DMS153 treated with DMSO at 0.1 percent for 48 hours (cell line): ENCODE data around the gene LRRC57.
A peak's percentile ranks its signal among the peaks of the same experiment; 100 is the strongest.

Source experiments
- DNase-seq: peaks from one replicate; lab custom pipeline; 2025; ENCODE audit not compliant: unreplicated experiment; lab: John Stamatoyannopoulos, UW

LRRC57 gene

DNA sequence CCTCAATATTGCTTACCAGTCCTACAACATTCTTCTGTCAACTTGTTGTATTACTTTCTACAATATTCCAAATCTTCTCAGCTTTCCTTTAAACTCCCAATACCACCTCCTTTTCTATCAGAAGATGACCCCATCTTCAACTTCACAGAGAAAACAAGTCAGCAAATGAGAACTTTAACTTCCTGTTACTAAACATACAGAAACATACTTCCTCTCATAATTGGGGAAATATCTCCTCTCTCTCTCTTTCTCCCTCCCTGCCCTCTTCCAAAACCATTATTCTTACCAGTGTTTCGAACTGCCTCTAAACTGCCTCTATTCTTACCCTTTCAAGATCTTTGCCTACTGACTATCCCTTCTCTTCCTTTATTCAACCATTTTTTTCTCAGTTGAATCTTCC, 54.9 kb downstream of the LRRC57 start:
- no peak for DNase-seq

DNA sequence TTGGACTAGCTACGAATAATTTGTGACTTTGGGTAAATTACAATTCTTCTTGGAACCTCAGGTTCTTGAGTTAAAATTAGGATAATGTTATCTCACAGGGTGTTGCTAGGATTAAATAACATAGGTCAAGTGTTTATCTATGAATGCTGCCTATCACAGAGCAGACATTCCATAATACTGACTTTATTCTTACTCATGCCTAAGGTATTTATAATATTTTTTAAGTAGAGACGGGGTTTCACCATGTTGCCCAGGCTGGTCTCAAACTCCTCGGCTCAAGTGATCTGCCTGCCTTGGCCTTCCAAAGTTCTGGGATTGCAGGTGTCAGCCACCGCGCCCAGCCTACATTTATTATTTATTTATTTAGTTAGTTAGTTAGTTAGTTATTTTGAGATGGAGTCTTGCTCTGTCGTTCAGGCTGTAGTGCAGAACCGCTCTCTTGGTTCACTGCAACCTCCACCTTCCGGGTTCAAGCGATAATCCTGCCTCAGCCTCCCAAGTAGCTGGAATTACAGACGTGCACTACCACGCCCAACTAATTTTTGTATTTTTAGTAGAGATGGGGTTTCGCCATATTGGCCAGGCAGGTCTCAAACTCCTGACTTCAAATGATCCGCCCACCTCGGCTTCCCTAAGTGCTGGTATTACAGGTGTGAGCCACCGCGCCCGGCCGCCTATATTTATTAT, 56.9 kb downstream of the LRRC57 start:
- no peak for DNase-seq

DNA sequence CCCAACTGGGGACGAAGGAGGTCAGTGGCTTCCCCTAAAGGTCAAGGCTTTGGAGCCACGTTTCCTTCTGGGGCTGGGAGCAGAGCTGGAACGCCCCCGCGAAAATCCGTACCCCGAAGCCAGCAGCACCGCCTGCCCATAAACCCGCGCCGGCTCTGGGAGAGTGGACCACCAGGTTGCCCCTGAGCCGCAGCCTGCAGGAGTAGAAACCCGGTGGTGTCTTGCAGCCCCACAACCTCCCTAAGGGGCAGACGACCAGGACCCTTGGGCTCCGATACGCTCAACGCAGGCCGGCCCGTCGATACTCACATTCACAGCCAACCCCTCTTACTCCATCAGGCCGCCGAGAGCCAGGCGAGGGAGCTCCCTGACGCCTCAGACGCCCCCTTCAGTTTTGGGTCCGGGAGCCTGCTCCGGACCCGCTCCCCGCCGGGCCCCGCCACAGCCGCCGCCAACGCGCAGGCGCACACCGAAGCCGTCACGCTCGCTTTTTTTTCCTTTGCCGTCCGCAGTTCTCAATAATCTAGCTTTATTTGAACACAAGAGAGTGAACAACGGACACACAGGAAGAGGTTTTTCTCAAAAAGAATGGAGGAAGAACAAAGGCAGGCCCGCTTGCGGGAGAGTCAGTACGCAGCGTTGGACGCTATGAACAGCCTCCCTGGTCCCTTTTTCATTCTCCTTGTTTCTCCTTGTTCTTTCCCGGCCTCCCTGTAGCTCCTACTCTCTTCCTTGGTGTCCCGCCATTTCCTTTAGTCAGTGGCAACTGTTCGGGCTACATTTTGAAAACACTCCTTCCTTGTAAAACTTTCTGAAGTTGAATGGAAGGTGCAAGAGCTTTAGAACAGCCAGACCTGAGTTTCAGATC, 57.7 kb downstream of the LRRC57 start, which contains the start of gene ZNF106:
Gene ZNF106 (minus strand): TSS at position 471 of the 868 bp plus-strand sequence. CDS start 18,852 bp downstream, outside the sequence.
- peak; percentile 40 for DNase-seq

DNA sequence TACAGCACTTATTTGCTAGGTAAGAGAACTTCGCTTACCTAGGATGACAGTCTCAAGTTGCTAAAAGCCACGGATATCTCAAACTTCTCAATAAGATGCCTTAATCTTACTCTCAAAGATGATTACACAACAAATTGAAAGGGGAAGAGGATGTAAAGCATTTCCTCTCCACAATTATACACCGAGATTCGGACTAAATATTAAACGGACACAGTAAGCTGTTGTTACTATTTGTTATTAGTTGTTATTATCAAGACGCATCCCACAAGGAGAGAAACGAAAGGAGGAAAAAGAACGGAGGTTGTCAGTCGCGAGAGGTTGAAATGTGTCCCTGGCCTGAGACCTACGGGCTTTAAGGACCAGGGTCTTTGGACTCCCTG, 58.3 kb downstream of the LRRC57 start:
- DNase-seq, result no peak
